AG10803 (cell line): ENCODE data around the gene SPHK1.

Experiments
- DNase-seq: peaks from one replicate; pipeline ENCODE4 v3.0.0; 2010; ENCODE audit warnings: low read depth
- H3K4me3 ChIP-seq: 2 replicates; pipeline ENCODE4 v1.5.1; 2011; ENCODE audit warnings: mild to moderate bottlenecking, low read length, control low read depth
- CTCF ChIP-seq: conservative IDR thresholded peaks from 2 replicates; pipeline ENCODE4 v1.5.1; 2011; ENCODE audit warnings: mild to moderate bottlenecking, low read length, control low read depth, inconsistent platforms

SPHK1 gene

GRCh38 chr17:76384222-76384986 is at the start of gene SPHK1:
Gene SPHK1 (plus strand): TSS chr17:76384609. CDS start chr17:76385645, 1,036 bp downstream.
- H3K4me3 ChIP-seq = peak within 1 kb of the TSS; percentile 74
- no peak for TF ChIP-seq CTCF
- DNase-seq = peak; percentile 86

DNA sequence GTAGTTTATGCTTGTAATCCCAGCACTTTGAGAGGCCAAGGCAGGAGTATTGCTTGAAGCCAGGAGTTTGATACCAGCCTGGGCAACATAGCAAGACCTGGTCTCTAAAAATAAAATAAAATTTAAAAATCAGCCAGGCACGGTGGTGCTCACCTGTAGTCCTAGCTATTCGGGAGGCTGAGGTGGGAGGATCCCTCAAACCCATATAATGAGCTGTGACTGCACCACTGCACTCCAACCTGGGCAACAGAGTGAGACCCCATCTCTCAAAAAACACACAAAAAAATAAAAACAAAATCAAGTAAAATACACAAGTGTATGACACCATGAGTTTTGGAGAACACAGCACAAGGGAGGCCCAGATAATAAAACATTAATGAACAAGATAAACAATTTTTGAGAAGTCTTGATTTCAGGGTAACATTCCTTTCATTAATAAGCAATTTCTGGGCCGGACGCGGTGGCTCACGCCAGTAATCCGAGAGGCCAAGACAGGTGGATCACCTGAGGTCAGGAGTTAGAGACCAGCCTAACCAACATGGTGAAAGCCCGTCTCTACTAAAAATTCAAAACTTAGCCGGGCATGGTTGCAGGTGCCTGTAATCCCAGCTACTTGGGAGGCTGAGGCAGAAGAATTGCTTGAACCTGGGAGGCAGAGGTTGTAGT is 48.6 kb upstream of the SPHK1 start:
- TF ChIP-seq CTCF = no peak
- H3K4me3 ChIP-seq = no peak overlapping the region
- no peak for DNase-seq

DNA sequence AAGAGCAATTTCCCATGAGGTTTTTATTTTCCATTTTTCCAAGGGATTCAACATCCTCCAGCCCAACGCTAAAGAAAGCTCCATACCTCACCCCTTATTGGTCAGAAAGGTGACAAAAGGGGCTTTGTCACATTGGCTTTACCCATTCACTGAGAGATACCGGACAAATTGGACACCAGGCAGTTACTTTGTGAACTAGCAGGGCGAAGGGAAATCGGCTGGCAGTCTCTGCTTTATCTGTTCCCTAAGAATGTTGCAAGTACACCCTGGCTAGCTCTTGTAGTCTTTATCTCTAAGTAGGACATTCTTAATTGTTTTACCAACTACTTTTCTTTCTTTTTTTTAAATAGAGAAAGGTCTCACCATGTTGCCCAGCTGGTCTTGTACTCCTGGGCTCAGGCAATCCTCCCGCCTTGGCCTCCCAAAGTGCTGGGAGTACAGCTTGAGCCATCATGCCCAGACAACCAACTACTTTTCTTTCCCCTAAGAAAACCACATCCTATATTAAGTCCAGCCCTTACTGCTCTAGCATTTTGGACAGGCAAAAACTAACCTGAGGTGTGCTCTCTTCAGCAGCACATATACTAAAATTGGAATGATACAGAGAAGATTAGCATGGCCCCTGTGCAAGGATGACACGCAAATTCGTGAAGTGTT is 47.5 kb upstream of the SPHK1 start:
- H3K4me3 ChIP-seq = no peak overlapping the region
- DNase-seq = peak; percentile 31
- no peak for TF ChIP-seq CTCF

DNA sequence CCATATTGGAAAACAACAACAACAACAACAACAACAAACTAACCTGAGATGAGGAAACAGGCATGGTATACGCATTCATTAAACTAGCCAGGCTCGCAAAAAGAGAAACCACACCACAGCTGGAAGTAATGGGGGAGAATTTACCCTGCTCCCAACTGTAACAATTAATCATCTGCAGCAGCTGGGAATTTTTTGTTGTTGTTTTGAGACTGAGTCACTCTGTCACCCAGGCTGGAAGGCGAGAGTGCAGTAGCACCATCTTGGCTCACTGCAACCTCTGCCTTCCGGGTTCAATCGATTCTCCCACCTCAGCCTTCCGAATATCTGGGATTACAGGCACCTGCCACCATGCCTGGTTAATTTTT is 47.0 kb upstream of the SPHK1 start:
- TF ChIP-seq CTCF = no peak
- H3K4me3 ChIP-seq = no peak overlapping the region
- DNase-seq = peak; percentile 74

DNA sequence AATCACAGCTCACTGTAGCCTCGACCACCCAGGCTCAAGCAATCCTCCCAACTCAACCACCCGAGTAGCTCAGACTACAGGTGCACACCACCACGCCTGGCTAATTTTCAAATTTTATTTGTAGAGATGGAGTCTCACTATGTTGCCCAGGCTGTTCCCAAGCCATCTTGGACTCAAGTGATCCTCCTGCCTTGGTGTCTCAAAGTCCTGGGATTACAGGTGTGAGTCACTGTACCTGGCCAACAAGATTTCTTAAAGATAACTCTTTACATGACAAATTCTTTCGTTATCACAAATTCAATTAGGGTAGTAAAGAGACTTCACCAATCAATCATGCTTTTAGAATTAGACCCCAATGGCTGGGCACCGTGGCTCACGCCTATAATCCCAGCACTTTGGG is 43.1 kb upstream of the SPHK1 start:
- no peak for DNase-seq
- no peak for TF ChIP-seq CTCF
- no peak overlapping the region for H3K4me3 ChIP-seq

DNA sequence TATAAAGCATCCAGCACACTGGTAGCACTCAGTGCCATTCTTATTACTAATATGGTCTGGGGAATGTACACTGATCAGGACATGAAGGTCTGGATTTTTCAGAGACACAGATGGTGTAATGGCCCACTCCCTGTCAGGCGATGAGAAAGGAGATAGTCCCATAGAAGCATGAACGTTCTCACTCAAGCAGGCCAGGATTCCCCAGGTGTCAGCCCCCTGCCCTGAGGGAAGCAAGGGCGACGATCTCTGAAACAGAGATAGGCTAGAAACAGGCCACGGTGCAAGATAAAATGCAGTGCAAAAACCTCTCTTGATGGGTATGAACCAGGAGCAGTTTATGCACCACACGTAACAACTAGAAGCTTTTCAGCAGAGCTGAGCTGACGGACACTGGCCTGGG is 41.3 kb upstream of the SPHK1 start:
- no peak for DNase-seq
- TF ChIP-seq CTCF = no peak
- no peak overlapping the region for H3K4me3 ChIP-seq
